NCI-H2081 treated with DMSO at 0.1 percent for 48 hours (cell line): Measurements from ENCODE around the gene TLK1.
"Not testable (repeated sequence)": the region's sequence is repeated elsewhere in the genome, so short reads cannot be mapped to it uniquely, and the experiment has no call there.

Source experiments
- DNase-seq: peaks from one replicate; lab custom pipeline; 2025; lab: John Stamatoyannopoulos, UW

The TLK1 gene

GRCh38 chr2:171169839-171170238 is 9.1 kb upstream of the TLK1 start:
- no peak for DNase-seq

GRCh38 chr2:171169333-171169732 is 8.6 kb upstream of the TLK1 start:
- no peak for DNase-seq

- no peak for DNase-seq
Measured at GRCh38 chr2:171167352-171167997, 6.8 kb upstream of the TLK1 start.

GRCh38 chr2:171166328-171166983 is 5.8 kb upstream of the TLK1 start:
- no peak for DNase-seq

GRCh38 chr2:171165967-171166327 is 5.3 kb upstream of the TLK1 start:
- DNase-seq = no peak

- no peak for DNase-seq
Measured at GRCh38 chr2:171163261-171163660, 2.6 kb upstream of the TLK1 start.

GRCh38 chr2:171162522-171163197 is 2.0 kb upstream of the TLK1 start:
- DNase-seq = not testable (repeated sequence)

- DNase-seq = no peak
Measured at GRCh38 chr2:171160956-171161740, 455 bp upstream of the TLK1 start.

GRCh38 chr2:171159372-171160118 is 1.1 kb downstream of the TLK1 start:
- no peak for DNase-seq

GRCh38 chr2:171158790-171159371 is 1.8 kb downstream of the TLK1 start:
- DNase-seq = no peak

GRCh38 chr2:171158036-171158789 is 2.5 kb downstream of the TLK1 start:
- no peak for DNase-seq

- DNase-seq = no peak
Measured at GRCh38 chr2:171157109-171157500, 3.6 kb downstream of the TLK1 start.

- DNase-seq = no peak
Measured at GRCh38 chr2:171154348-171154747, 6.3 kb downstream of the TLK1 start.

- DNase-seq = no peak
Measured at GRCh38 chr2:171150694-171151285, 9.9 kb downstream of the TLK1 start.

GRCh38 chr2:171149986-171150693 is 10.6 kb downstream of the TLK1 start:
- no peak for DNase-seq

GRCh38 chr2:171149171-171149938 is 11.3 kb downstream of the TLK1 start:
- no peak for DNase-seq

GRCh38 chr2:171147081-171147480 is 13.6 kb downstream of the TLK1 start:
- DNase-seq = no peak

GRCh38 chr2:171146633-171147032 is 14.1 kb downstream of the TLK1 start:
- DNase-seq = no peak

GRCh38 chr2:171146071-171146470 is 14.6 kb downstream of the TLK1 start:
- no peak for DNase-seq
